HG02973 (cell line): ENCODE measurements around the gene PGS1.
"Not testable (repeated sequence)": the region's sequence is repeated elsewhere in the genome, so short reads cannot be mapped to it uniquely, and the experiment has no call there.

Experiments
- ATAC-seq: cut with Tn5 transposase; IDR thresholded peaks from one replicate; pipeline ENCODE4 v1.9.1; 2021; ENCODE audit warnings: moderate library complexity; ENCODE audit not compliant: unreplicated experiment

PGS1 gene

DNA sequence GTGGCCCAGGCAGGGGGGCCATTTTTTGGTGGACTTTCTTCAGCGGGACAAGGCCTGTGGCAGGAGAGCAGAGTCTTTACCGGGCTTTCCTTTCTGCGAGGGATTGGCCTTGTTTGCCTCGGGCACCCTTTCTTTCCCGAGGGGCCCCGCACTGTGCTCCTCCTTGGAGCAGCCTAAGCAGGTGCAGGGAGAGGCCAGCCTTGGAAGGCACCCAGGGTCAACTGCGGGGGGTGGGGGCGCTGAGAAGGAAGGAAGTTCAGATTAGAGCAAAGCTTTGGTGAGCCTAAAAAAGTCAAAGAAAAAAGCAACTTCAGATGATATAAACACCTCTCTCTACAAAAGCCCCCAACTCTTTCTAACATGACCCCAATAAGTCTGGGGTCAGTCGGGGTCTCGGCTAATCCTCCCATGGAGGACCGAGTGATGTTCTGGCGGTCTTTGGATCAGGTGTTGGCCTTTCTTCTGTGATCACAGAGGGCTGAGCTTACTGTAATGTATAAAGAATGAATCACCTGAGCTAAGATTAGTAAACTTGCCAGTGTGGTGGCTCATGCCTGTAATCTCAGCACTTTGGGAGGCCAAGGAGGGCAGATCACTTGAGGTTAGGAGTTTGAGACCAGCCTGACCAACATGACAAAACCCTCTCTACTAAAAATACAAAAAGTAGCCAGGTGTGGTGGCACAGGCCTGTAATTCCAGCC lies 63.0 kb downstream of the PGS1 start:
- ATAC-seq, result no peak

- ATAC-seq, result no peak
These were observed 64.3 kb downstream of the PGS1 start for GRCh38 chr17:78442648-78443218.

DNA sequence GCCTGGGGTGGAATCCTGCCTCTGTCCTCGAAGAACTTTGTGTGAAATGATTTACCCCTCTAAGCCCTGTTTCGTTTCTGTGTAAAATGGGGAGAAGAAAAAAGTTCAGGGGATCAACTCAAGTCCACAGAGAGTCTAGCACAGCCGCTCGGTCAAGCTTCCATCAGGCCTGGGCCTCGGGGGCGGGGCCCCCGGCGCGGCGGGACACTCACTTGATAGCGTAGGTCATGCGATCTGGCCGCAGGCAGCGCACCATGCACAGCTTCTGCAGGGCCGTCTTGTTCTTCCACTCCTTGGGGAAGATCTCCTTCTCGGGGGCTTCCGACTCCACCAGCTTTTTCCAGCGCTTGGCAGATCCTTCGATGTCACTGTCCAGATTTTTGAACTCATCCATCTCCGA lies 65.9 kb downstream of the PGS1 start:
- ATAC-seq, result no peak

- ATAC-seq, result no peak
These were observed 68.4 kb downstream of the PGS1 start for GRCh38 chr17:78446833-78447232.

DNA sequence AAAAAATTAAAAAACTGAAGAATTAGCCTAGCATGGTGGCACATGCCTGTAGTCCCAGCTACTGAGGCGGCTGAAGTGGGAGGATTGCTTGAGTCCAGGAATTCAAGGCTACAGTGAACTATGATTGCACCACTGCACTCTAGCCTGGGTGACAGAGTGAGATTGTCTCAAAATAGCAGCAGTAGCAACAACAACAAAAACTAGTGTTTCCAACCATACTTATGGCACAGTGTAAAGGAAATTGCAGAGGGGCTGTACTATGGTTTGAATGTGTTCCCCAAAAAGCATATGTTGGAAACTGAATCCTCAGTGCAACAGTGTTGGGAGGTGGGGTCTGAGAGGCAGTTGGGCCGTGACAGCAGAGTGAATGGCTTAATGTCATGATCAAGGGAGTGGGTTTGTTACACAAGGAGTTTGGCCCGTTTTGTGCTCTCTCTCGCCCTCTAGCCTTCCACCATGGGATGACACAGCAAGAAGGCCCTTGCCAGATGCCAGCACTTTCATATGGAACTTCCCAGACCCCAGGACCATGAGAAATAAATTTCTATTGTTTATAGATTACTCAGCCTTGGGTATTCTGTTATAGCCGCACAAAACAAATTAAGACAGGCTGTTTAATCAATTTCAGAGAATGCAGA lies 70.0 kb downstream of the PGS1 start:
- no peak for ATAC-seq

DNA sequence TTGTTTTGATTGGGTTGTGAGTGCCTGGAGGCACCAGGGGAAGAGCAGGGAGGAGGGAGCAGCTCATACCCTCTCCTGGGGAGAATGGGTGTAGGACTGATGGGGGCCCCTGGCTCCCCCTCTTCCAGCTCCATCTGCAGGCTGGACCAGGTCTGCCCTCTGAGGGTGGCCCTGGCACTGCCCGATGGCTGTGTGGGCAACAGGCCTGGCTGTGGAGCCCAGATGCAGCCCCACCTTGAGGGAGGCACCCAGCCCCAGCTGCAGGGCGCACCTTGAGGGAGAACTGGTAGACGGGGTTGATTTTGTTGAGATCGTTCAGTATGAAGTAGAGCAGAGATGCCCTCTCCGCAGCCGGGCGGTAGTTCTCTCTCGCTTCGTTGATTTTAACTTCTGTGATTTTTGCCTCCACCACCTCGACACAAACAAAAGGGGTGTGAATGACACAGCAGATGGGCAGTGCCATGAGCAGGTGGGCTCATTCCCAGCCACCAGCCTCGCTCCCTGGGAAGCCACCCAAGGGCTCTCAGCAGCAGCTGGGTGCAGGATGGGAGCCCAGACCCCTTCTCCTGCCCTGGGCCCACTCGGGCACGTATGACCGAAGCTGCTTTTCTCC lies 71.6 kb downstream of the PGS1 start:
- no peak for ATAC-seq

- ATAC-seq, result no peak
These were observed 72.4 kb downstream of the PGS1 start for GRCh38 chr17:78450696-78451345.

DNA sequence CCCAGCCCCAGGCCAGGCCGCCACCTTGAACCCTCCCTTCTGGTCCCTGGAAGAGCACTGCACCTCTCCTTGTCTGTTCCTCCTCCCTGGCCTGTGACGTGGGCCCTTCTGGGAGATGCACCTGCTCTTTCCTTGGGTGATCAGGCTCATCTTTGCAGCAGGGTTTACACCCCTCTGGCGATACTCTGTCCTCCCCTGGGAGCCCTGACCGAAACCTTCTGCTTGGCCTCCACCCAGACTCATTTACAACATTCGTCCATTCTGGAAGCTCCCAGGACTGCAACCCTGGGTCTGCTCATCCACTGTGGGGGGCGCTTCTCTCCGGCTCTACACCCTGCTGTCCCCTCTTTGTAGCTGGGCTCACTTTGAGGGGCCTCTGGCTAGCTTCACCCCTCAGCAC lies 73.3 kb downstream of the PGS1 start:
- no peak for ATAC-seq

GRCh38 chr17:78454346-78454745 lies 75.9 kb downstream of the PGS1 start:
- no peak for ATAC-seq

DNA sequence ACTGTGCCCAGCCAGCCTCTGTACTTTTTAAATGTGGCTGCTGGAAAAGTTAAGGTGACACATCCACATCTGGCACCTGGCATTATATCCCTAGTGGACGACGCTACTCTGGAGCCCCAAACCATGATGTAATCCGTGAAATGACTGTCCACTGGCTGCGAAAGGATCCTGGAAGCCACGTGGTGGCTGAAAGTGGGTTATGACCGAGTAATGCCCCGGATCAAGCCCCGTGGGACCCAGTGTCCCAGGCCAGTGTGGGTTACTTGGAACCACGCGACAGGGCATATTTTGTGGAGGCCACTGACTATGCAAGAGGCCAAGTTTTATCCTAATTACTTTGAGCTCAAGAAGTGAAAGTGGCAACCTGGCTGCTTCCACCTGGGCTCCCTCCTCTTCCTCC lies 79.6 kb downstream of the PGS1 start:
- ATAC-seq, result no peak

- ATAC-seq, result no peak
These were observed 80.4 kb downstream of the PGS1 start for GRCh38 chr17:78458736-78459335.

- ATAC-seq, result no peak
These were observed 81.2 kb downstream of the PGS1 start for GRCh38 chr17:78459696-78460095.

GRCh38 chr17:78460176-78460675 lies 81.8 kb downstream of the PGS1 start:
- no peak for ATAC-seq

DNA sequence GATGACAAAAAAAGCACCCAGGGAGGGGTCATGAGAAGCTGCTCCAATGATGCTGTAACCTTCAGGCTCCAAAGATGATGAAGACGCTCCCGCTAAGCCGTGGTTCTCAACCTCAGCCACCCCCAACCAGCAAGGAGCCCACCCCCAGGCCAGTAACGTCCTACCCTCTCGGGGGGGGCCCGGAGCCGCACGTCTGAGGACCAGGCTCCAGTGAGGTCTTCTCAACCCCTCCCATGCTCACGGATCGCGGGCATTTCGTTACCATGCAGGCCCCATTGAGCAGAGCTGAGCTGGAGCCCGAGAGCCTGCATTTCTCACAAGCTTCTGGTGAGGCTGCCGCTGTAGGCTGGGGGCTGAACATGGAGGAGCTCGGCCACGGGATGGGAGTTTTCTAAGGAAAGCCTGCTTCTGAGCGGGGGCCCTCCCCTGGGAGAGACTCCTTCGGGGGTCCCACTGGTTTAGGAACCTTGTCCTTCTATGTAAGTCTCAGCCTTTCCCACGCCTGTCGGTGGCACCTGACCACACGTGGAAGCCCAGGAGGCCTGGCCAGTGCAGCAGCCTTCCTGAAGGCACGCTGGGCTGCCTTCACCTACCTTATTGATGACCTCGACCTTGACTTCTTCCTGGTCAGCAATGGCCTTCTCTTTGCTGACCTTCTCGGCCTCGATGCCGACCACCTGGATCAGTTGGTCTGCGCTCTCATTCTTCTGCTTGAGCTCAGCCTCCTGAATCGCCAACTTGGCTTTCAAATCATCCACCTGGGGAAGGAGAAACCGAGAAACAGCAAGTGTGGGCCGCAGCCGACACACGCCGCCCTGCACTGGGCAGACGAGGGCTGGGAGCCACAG lies 82.7 kb downstream of the PGS1 start:
- ATAC-seq, result no peak

DNA sequence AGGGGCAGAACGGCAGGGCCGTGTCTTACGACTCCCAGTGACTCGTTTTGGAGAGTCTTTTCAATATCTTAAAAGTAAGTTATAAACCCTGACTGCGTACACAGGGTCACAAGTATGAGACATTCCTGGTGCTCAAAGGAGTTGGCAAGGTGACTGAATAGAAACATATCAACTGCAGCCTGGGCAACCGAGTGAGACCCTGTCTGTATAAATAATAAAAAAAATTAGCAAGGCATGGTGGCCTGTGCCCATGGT lies 83.3 kb downstream of the PGS1 start:
- ATAC-seq, result no peak

DNA sequence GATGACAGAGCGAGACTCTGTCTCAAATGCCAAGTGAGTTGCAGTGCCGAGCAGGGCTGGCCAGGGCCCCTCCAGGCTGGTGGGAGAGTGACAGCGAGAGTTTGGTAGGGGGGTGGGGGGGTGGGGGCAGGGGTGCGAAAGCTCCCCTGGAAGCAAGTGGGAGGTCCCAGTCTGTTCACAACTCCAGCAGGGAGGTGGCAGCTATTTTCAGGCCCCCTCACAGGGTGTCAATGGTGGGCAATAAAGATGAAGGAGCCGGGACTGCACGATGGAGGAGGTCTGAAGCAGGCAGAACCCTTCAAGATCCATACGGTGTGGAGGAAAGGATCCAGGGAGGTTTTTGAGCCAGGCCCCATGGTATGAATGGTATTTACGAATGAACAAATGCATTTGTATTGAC lies 83.7 kb downstream of the PGS1 start:
- no peak for ATAC-seq

DNA sequence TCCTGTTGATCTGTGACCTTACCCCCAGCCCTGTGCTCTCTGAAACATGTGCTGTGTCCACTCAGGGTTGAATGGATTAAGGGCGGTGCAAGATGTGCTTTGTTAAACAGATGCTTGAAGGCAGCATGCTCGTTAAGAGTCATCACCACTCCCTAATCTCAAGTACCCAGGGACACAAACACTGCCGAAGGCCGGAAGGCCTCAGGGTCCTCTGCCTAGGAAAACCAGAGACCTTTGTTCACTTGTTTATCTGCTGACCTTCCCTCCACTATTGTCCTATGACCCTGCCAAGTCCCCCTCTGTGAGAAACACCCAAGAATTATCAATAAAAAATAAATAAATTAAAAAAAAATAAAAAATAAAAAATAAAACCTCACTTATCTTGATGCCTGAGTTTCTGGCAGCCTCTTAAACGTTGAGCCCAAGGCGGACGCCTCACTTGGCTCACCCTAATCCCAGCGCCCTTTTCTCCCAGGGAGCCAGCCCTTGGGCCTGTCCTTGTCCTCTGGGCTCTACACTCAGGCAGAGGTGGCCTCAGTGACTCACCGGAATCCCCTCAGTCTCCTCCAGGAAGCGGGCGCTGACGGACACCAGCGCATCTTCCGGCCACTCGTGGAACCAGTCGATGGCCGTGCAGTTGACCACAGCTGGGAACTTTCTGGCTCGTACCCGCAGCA lies 87.8 kb downstream of the PGS1 start:
- not testable (repeated sequence) for ATAC-seq

DNA sequence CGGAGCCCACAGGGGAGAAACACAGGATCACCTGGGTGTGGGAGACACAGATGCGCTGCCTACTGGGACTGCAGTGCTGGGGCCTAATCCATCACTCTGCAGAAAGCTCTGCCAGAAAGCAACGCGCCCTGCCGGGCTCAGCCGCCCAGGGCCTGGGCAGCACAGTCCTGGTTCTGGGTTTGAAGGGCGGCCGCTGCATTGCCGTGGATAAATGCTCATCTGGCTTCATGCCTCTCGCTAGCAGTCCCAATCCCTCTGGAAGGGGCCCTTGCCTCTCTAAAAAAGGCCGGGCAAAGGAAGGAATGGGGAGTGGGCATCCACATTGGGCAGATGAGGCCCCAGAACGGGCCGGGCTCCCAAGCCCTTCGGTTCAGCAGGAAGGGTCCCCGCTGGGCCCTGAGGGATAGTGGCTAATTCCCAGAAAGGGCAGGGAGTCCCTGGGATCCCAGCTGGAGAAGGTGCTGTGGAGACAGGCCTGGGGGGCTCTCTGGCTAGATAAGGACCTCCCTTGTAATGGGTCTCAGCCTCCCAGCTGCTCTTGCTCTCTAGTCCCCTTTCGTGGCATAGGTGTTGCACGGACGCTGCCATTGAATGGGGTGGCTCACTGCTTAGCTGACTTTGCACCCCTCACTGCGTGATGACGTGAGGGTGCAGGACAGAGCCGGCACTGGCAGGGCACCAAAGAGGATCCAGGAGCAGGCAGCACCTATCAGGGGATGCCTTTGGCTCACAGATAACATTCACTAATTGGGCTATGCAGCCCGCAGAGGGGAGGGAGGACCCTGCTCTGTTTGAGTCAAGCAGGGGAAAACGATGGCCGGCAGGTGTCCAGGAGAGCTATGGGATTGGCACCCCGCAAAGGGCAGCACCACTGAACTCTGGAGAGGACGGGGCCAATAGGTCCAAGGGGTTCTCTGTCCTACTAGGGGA lies 88.6 kb downstream of the PGS1 start:
- ATAC-seq, result no peak

DNA sequence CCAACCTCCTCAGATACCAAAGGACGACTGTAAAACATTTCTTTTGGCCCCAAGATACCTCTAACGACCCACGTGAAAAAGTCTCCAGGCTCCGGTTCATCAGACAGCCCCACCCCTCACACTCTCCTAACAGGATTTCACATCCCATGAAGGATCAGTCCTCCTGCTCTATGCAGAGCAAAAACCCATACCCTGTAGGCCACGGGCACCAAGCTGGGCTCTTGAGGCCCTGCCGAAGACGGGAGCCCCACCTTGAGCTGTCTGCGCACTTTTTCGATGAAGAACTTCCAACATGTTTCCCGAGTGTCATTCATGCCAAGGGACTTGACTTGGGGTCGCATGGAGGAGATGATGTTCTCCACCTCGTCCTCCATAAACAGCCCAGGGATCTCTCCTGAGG lies 89.9 kb downstream of the PGS1 start:
- ATAC-seq, result no peak
